H1 (cell line): Measurements from ENCODE around the gene TLE1.

Experiments
- ASH2L ChIP-seq: fragments of 200-600, 300-600 bp; sonication (generic); IDR thresholded peaks from one replicate; pipeline ENCODE4 v1.7.1; 2017; ENCODE audit warnings: low read length
- CTCF ChIP-seq, 3 experiments: IDR thresholded peaks; 1 replicate in 2 of 3; 2 replicates in 1 of 3; pipeline versions ENCODE4 v1.5.1 to v1.6.1; 2011; ENCODE audit warnings: low read length in 3 of 3, mild to moderate bottlenecking in 3 of 3, inconsistent platforms in 2 of 3, low read depth in 1 of 3, moderate library complexity in 1 of 3; ENCODE audit not compliant: insufficient read depth in 1 of 3; ENCODE audit errors: control extremely low read depth in 1 of 3
- FOSL1 ChIP-seq: IDR thresholded peaks from 2 replicates; pipeline ENCODE4 v1.6.1; 2011; ENCODE audit warnings: mild to moderate bottlenecking, low read depth, low read length, moderate library complexity; ENCODE audit not compliant: insufficient read depth
- JUN ChIP-seq: IDR thresholded peaks from 2 replicates; pipeline ENCODE4 v1.6.1; 2011; ENCODE audit warnings: low read depth, mild to moderate bottlenecking, improper control_type of control experiment, low read length
- KDM5A ChIP-seq: fragments of 200-600 bp; IDR thresholded peaks from 2 replicates; pipeline ENCODE4 v1.7.1; 2012; ENCODE audit warnings: mild to moderate bottlenecking, low read length, inconsistent platforms, mixed read lengths
- MAFK ChIP-seq: IDR thresholded peaks from 2 replicates; pipeline ENCODE4 v1.6.1; 2012; ENCODE audit warnings: low read depth, mild to moderate bottlenecking, improper control_type of control experiment, low read length
- POLR2A ChIP-seq, 2 experiments: IDR thresholded peaks; 1 replicate in 1 of 2; 2 replicates in 1 of 2; pipeline ENCODE4 v1.6.1; 2011; ENCODE audit warnings: low read depth in 2 of 2, low read length in 2 of 2, mild to moderate bottlenecking in 2 of 2; ENCODE audit errors: control extremely low read depth in 1 of 2
- RXRA ChIP-seq: IDR thresholded peaks from 2 replicates; pipeline ENCODE4 v1.6.1; 2011; ENCODE audit warnings: low read depth, mild to moderate bottlenecking, low read length, moderate library complexity; ENCODE audit not compliant: insufficient read depth
- SRF ChIP-seq: IDR thresholded peaks from 2 replicates; pipeline ENCODE4 v1.6.1; 2011; ENCODE audit warnings: mild to moderate bottlenecking, low read depth, low read length, moderate library complexity
- SUZ12 ChIP-seq: fragments of 200-600 bp; sonication (generic); IDR thresholded peaks from 2 replicates; pipeline ENCODE4 v1.6.1; 2012; ENCODE audit warnings: mild to moderate bottlenecking, inconsistent platforms, low read length, moderate library complexity, mixed read lengths
- YY1 ChIP-seq: IDR thresholded peaks from 2 replicates; pipeline ENCODE4 v1.6.1; 2011; ENCODE audit warnings: low read depth, mild to moderate bottlenecking, low read length

DNA sequence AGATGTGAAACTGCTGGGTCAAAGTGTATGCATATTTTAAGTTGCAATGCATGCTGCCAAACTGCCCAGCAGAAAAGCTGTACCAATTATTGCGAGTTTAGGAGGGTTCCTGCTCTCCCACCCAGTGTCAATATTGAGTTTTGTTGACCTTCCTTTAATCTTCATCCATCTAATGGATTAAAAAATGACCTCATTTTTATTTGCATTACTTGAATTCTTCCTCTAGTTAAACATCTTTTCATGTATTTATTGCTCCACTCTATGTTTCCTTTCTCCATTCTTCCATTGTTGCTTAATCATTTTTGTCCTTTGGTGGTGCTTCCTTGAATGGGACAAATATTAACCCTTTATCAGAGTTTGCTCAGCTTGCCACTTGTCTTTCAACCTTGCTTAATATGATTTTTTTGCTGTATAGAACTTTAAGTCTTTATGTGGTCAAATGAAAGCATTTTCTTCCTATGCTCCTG is 32.4 kb downstream of the TLE1 start:
- TF ChIP-seq YY1 (no peak), MAFK (no peak), POLR2A (IDR thresholded peaks at IDR 0.05; ENCODE audit: control extremely low read depth in 1 of 2, low read depth in 2 of 2, low read length in 2 of 2) (no peak), ASH2L (no peak), JUN (no peak), FOSL1 (no peak), KDM5A (no peak), CTCF (IDR thresholded peaks at IDR 0.05; ENCODE audit: control extremely low read depth in 1 of 3, insufficient read depth in 1 of 3, low read depth in 1 of 3, low read length in 3 of 3) (no peak), SRF (no peak), SUZ12 (no peak), RXRA (no peak)
